CD4-positive, alpha-beta T cell treated with Interleukin-17A for 4 hours (primary cell): ENCODE data around the gene RAB3B.
"Not testable (repeated sequence)": the region's sequence is repeated elsewhere in the genome, so short reads cannot be mapped to it uniquely, and the experiment has no call there.

Experiments used
- DNase-seq: peaks from one replicate; pipeline ENCODE4 v3.0.0-alpha.2; 2020; ENCODE audit warnings: mixed read lengths

Gene RAB3B

DNA sequence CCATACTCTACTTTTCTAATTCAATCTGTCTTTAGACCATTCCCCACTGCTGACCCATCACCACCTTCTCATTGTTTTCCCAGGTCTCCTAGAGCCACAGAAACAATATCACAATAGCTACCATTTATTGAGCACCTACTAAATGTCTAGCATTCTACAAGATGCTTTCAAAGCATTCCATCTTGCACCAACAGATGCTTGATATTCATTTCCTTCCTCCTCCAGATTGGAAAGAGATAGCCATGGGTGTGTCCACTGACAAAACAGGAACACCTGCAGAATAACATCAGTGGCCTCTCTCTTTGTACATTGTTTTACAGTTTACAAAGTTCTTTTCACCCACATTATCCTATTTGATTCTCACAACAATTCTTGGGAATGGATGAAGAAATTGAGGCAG is 2.2 kb downstream of the RAB3B start:
- DNase-seq: no peak

DNA sequence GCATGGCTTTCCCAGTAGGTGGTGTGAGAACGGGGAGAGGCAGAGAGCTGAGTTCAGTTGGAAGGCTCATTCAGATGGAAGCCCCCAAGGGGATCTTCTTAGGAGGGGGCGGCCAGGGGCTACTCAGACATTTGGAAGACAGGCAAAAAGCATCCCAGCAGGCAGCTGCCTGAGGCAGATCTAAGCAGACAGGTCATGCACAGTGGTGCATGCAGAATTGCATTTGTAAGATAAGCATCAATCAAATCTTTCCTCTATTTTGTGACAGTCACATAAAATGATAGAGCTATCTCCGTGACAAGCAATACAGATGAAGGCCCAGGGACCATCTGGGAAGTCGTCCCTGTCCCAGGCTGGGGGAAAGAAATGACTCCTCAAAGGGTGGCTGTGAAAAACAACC is 3.8 kb downstream of the RAB3B start:
- DNase-seq: no peak

DNA sequence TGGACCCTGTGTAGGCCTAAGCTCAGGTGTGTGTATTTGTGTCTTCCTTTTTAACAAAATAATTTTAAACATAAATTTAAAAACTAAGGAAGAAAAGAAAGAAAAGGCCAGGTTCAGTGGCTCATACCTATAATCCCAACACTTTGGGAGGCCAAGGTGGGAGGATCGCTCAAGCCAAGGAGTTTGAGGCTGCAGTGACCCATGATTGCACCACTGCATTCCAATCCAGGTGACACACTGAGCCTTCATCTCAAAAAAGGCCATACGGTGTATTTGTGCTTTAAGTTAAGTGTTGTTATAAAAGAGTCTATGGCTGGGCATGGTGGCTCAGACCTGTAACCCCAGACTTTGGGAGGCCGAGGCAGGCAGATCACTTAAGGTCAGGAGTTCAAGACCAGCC is 8.3 kb downstream of the RAB3B start:
- no peak for DNase-seq

DNA sequence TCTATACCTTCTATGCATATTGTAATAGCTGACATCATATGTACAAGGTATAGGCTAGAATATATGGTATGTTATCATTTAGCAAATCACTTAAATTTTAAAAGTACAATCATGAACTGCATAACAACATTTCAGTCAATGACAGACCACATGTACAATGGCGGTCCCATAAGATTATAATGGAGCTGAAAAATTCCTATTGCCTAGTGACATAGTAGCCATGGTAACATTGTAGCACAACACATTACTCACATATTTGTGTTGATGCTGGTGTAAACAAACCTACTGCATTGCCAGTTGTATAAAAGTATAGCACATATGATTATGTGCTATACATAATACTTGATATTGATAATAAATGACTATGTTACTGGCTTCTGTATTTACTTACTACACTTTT is 8.9 kb downstream of the RAB3B start:
- DNase-seq: no peak

DNA sequence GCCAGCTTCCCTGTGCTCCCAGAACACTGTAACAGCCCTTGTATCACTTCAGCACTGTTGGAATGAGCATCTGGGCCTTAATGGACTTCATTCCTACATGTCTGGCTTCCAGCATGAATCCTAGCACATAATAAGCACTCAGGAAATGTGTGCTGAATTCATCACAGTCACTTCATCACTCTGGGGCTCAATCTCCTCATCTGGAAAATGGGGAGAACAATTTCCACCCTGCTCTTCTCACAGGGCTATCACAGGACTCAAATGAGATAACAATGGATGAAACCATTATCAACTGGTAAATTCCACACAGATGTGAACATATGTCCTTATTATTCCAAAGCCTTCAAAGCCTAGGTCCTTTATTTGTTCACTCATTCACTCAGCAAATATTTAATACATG is 12.4 kb downstream of the RAB3B start:
- DNase-seq: no peak

DNA sequence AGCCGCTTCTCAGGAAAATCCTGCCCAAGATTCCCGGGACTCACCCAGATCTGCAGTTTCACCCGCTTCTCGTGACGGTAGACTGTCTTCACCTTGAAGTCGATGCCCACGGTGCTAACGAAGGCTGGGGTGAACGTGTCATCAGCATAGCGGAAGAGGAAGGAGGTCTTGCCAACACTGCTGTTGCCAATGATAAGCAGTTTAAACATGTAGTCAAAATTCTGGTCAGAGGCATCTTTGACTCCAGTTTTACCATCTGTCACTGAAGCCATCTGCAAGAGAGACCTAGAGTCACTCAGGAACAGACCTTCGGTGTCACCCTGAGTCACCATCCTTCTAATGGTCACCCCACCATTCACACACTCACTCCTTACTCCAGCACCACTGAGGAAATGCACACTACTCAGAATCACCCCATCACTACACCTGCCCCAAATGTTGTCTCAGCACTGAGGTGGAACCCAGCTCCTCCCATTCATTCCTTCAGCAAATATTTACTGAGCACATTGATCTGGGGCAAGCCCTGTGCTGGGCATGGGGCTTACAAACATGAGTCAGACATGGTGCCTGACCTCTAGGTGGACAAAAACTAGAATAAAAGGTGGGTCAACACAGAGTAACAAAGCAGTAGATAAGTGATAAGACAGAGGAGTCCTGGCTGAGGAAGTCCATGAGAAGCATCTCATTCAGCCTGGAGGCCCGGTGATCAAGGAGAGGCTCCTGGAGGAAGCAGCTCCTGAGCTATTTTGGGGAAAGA is 13.5 kb downstream of the RAB3B start:
- DNase-seq: no peak

DNA sequence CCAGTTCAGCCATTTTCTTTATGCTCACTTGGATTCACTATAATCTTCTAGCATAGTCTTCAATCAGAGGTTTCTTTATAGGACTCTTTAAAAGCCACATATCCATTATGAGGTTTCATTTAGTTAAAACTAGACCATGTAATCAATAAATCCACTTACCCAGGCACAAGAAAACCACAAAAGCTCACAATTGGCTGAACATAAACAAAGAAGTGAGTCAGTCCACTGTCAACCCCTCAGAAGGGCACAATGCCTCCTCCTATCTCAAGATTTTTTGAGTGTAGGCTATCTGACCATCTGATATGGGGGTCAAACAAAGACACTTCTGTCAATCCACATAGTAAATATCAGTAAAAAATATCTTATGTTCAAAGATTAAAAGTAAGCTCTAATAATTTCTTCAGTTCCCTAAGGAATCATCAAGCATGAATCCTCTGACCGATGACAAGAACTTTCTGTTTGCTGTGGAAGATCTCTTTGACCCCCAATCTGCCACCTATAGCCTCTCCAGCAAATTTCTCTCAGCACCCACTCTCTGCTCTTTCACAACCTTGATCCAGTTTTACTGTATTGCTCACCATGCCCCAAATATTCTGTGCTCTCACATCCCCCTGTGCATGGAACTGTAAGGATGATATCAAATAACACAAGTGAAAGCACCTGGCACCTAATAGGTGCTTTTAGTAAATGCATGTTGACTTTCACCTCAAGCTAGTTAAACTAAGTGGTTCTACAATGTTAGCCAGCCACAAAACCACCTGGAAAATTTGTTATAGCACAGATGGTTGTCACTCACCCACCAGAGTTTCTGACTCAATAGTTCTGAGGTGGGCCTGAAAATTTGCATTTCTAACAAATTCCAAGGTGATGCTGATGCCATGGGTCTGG is 16.7 kb downstream of the RAB3B start:
- no peak for DNase-seq

DNA sequence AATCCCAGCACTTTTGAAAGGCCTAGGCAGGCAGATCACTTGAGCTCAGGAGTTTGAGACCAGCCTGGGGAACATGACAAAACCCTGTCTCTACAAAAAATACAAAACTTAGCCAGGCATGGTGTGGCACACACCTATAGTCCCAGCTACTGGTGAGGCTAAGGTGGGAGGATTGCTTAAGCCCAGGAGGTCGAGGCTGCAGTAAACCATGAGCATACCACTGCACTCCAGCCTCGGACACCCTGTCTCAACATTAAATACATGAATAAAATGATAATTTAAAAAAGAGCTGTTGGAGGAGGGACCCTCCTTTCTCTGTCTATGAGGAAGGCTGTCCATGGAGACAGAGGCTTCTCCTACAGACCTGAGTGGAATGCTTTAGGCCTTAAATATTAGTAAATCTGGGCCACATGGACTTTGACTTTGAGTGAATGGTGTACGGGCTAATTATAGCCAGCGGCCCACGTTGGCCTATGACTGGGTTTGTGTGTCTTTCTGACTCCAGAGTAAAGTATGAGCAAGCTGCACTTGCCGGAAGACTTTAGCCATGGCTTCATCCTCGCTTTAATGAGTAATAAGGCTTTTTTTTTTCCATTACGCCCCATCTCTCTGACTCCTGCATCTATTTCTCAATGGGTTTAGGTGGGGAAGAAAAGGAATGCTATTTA is 21.3 kb downstream of the RAB3B start:
- DNase-seq: no peak

DNA sequence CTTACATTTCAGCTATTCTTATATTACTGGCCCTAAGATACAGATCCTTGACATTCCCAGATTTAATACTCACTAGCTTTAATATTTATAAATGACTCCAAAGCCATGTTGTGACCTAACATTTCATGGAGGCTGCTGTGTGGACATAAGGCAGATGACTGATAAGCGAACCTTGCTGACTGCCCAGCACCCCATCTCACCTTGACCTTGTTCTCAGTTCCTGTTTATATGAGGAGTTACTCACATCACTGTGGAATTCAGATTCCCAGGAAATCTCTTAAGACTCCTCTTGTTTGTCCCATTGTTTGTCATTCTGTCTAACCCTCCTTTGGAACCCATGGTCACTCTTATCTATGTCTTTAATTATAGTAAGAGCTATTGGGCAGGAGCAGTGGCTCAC is 21.9 kb downstream of the RAB3B start:
- no peak for DNase-seq

DNA sequence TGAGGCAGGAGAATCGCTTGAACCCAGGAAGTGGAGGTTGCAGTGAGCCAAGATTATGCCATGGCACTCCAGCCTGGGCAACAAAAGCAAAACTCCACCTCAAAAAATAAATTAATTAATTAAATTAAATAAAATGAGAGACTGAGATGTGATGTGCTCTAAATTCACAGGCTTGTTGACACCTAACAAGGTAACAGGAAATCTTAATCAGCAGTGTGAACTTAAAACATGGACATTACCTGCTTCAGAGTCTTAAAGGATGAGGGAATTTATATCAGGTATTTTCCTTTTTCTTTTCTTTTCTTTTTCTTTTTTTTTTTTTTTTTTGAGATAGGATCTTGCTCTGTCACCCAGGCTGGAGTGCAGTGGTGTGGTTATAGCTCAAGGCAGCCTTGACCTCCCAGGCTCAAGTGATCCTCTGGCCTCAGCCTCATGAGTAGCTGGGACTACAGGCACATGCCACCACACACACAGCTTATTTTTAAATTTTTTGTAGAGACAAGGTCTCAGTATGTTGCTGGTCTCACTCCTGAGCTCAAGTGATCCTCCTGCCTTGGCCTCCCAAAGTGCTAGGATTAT is 23.2 kb downstream of the RAB3B start:
- DNase-seq: not testable (repeated sequence)

DNA sequence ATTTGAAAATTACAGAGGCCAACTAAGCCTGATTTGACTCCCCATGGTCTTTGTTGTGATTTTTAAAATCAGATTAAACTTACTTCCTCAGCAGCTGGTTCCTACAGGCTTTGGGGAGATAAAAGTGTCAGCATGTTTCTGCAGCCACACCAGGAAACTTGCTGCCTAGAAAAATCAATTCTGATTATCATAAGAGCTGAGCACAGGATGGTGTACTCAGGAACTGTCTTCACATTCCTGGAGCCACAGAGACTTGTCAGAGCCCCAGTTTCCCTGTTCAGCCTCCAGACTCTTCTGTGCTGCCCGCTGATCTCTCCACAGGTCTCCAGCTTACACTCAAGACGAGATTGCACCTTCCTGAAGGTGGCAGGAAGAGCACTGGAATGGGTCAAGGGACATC is 23.9 kb downstream of the RAB3B start:
- no peak for DNase-seq

DNA sequence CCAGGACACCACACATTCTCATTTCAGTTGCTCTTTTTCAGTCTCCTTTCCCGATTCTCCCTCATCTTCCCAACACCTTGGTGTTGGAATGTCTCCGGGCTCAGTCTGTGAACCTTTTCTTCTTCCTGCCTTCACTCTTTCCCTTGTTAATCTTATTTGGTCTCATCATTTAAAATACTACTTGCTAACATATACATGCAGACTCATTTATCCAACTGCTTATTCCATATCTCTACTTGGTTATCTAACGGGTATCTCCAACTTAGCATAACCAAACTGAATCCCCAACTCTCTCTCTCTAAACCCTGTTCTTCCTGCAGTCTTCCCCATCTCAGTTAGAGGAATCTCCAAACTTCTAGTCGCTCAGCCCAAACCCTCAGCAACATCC is 26.2 kb downstream of the RAB3B start:
- no peak for DNase-seq

DNA sequence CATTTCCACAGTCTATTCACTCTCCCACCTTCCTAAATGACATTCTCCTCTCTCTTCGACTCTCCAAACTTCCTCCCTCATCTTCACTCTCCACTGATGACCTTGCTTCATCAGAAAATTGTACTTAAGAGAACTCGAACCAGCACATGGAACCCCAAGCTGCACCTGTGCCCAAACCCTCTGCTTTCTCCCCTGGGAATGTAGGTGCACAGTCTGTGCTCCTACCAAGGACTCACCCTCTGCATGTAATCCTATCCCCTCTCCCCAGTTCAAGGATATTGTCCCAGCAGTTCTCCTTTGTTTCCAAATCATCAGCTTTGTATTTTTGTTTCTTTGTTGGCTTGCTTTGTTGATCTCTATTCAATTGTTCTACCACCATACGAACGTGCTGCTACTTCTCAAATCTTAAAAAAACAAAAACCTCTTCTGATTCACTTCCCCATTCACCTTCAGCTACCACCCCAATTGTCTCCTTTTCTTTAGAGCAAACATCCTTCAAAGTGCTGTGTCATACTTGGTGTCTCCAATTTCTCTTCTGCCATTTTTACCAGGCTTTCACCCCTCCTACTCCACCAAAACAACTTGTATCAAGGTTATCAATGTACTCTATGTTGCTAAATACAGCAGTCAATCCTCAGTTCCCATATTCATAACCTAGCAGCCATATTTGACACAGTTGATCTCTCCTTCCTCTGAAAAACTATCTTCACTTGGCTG is 26.8 kb downstream of the RAB3B start:
- DNase-seq: no peak

DNA sequence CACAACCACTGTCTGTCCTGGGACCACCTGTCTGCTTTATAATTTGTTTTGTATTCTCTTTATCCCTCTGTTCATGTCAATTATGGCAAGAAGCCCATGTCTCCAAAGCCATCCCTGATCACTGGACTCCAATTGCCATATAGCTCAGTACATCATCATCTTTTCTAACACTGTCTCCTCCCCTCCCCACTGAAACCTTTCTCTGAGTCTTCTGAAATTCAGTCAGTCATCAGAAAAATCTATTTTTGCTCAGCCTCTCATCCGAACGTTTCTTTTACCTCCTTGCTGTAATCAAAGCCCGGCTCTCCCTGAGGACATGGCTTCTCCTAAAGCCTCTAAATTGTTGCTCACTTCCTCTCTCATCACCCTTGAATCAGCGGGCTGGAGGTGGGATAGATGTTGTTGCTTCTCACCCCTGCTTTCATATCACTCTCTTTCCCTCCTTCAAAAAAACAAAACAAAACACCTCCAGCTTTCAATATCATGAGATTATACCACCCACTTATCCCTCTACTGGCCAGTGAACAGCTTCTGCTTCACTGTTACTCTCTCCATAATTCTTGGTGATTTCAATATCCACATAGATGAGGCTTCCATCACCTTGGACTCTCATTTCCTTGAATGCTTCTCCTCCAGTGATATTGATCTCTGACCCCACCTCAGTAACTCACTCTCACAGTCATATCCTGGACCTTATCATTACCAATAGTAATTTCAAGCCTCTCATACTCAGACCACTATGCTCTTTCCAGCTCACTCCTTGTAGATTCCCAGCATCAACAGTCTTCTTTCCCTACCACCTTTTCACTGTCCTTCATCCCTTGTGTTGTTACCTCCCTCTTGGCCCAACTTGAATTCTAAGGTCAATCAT is 27.8 kb downstream of the RAB3B start:
- no peak for DNase-seq

DNA sequence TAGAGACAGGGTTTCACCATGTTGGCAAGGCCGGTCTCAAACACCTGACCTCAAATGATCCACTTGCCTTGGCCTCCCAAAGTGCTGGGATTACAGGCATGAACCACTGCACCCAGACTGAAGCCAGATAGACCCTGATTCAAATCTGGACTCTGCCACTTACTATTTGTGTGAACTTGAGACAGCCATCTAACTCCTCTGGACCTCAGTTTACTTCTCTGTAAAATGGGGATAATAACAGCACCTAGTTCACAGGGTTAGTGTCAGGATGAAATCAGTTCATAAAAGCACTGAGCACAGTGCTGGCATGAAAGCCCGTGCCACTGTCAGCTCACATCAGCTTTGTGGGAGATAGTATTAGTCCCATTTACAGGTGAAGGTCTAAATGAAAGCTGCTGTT is 28.5 kb downstream of the RAB3B start:
- no peak for DNase-seq

DNA sequence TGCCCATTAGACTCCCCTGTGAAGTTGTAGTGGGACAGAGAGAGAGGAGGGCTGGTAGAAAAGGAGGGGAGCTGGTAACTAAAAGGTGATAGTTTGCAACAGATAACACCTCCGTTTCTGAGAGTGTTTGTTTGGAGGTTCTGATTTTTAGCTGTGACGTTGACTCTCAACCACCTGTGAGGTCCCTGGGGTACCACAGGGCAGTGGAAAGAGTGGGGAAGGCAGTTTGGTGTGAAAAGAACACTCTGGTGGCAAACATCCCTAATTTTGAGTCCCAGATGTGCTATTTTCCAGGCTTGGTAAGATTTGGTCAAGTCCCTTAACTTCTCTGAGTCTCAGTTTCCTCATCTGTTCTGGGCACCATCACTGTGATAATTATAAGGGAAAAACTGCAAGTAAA is 29.3 kb downstream of the RAB3B start:
- DNase-seq: no peak

DNA sequence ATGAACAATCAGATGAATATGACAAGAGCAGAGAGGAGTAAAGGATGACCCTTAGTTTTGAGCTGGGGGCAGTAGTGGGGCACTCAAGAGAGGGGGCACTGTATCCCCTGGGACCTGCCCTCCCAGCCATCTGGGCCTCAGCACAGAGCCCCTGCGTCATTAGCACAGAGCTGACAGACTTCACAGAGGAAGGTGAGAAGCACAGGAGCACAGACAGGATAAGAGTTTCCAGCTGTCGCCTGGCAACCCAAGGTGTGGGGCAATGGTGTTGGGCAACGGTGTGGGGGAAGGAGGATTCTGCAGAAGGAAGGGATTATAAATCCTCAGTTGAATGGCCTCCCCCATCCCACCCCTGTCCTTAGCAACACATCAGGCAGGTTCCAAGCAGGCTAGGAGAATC is 30.2 kb downstream of the RAB3B start:
- DNase-seq: no peak

DNA sequence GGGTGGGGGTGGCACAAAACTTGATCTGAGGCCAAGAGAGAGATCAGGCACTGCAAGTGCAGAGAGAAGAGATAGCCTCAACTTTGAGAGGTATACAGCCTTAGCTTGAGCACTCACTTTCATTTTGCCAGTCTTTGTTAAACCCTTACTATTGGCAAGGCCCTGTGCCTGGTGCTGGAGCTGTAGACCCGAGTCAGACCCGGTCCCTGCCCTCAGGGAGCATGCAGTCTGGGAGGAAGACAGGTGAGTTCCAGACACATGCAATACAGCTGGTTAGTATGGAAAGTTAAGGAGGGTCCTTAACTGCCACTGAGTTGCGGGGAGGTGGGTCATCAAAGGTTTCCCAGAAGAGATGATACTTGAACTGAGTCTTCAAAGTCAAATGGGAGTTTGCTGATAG is 31.7 kb downstream of the RAB3B start:
- no peak for DNase-seq

DNA sequence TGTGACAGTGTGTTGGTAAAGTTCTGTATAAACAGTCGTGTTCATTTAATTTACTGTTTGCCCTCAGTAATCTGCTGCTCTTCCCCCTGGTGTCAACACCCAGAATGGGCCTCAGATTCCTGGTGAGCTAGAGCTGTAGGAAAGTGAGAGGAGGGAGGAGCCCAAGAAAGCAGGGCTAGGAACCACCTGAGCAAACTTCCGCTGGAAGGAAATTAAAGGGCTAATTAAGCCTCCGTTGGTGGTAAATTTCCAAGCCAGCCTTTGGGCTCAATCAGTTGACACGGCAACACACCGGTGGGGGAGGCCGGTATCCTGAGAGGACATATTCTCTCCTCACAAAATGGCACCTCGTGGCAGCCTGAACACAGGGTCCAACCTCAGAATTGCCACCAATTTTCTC is 32.9 kb downstream of the RAB3B start:
- no peak for DNase-seq

DNA sequence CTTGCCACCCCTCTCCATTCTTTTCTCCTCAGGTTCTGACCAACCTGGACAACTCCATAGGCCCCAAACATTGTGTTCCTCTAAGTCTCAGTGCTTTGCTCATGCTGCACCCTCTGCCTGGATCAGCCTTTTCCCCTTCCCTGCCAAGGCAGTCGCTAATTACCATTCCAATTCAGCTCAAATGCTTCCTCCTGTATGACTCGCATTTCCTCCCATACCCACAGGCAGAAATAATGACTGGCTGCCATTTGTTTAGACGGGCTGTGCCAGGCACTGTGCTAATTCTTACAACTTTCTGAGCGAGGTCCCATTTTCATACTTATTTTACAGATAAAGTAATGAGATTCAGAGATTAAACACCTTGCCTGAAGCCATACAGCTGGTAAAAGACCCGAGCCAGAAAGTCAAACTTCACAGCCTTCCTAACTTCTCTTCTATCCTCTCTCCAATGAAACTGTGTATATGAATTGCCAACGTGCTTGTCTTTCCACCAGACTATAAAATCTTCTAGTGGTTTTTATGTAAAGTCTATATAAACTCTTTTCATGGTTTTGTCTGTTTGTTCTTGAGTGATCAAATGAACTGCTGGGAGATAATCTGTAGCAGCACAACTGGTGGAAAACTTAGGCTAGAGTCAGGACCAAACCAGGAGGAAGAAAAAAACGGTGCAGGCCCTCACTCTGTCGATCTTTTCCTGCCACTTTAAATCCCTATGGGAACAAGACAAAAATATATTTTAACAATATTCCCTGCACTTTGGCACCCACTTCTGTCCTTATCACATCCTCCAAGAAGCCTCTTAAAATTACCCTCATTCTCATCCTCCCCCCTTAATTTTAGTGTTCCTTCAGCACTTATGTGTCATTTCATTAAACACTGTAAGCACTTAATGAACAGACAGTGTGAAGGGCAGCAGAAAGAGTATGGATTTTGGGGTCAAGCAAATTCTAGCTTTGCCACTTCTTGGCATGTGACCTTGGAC is 33.7 kb downstream of the RAB3B start:
- DNase-seq: no peak
